Measurements from ENCODE around the gene SAYSD1.

DNA sequence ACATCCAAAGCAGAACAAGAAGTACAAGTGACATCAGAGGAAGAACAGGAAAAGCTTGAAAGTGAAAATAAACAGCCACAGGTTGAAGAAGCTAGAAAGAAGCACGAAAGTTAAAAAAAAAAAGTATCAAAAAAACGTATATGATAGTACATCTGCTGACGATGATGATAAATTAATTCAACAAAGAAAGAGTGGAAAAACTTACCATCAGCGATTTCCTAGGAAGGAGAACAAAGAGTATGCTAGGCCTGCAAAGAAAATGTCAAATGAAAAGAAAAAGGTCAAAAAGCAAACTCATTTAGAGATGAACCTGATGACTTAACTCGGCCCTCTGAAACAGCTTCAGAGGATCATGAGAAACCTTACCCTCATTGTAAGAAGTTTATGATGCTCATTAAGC, 3.7 kb downstream of the SAYSD1 start:
- TF ChIP-seq, protein P1, sequence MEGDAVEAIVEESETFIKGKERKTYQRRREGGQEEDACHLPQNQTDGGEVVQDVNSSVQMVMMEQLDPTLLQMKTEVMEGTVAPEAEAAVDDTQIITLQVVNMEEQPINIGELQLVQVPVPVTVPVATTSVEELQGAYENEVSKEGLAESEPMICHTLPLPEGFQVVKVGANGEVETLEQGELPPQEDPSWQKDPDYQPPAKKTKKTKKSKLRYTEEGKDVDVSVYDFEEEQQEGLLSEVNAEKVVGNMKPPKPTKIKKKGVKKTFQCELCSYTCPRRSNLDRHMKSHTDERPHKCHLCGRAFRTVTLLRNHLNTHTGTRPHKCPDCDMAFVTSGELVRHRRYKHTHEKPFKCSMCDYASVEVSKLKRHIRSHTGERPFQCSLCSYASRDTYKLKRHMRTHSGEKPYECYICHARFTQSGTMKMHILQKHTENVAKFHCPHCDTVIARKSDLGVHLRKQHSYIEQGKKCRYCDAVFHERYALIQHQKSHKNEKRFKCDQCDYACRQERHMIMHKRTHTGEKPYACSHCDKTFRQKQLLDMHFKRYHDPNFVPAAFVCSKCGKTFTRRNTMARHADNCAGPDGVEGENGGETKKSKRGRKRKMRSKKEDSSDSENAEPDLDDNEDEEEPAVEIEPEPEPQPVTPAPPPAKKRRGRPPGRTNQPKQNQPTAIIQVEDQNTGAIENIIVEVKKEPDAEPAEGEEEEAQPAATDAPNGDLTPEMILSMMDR (IDR thresholded peaks at IDR 0.05), result no peak
- no peak for TF ChIP-seq EZH2 (IDR thresholded peaks at IDR 0.05; ENCODE audit: borderline replicate concordance, insufficient read depth, low read depth, low read length, poor library complexity, severe bottlenecking)

All from B cell (primary cell).